Upper lobe of left lung (tissue), 6 donors: ENCODE measurements around the gene MYNN. TPM values are rescaled to one million over a fixed set of nuclear protein-coding genes. Genes with fewer than 3 reads are reported as not detected.

ENCODE experiments used
- ATAC-seq, 2 donors: fragments of 200-7000 bp; cut with Tn5 transposase; one replicate each; pipeline ENCODE4 v1.9.1; 2022; ENCODE audit warnings: mild to moderate bottlenecking in 2 of 2, moderate library complexity in 2 of 2; ENCODE audit not compliant: low FRiP score in 2 of 2
- DNase-seq, 2 donors: peaks; one replicate each; pipeline ENCODE4 v3.0.0-alpha.2; 2019 to 2020
- H3K27ac ChIP-seq, 4 donors: fragments of 200-600 bp; sonication (generic); one replicate each; pipeline ENCODE4 v1.5.1; 2016 to 2019
- H3K27me3 ChIP-seq, 4 donors: fragments of 200-600 bp; sonication (generic); one replicate each; pipeline ENCODE4 v1.5.1; 2017 to 2019
- H3K36me3 ChIP-seq, 4 donors: fragments of 200-600 bp; sonication (generic); one replicate each; pipeline ENCODE4 v1.5.1; 2016 to 2019
- H3K4me1 ChIP-seq, 4 donors: fragments of 200-600 bp; sonication (generic); one replicate each; pipeline ENCODE4 v1.5.1; 2018 to 2019
- H3K4me3 ChIP-seq, 4 donors: fragments of 200-600 bp; sonication (generic); one replicate each; pipeline ENCODE4 v1.5.1; 2017 to 2019; ENCODE audit warnings: mild to moderate bottlenecking in 2 of 4, moderate library complexity in 1 of 4
- H3K9me3 ChIP-seq, 4 donors: fragments of 200-600 bp; sonication (generic); one replicate each; pipeline ENCODE4 v1.5.1; 2018 to 2019
- CTCF ChIP-seq, 6 experiments: fragments of 450-650 bp in 4 of 6; fragments of 200-600 bp in 2 of 6; sonication (generic) in 2 of 6; IDR thresholded peaks; one replicate each; pipeline ENCODE4 v1.5.1; 2016 to 2019; ENCODE audit warnings: antibody characterized with exemption in 6 of 6
- EP300 ChIP-seq, 4 donors: sonication (generic); formaldehyde crosslinking; IDR thresholded peaks; one replicate each; pipeline ENCODE4 v1.5.1; 2017; ENCODE audit warnings: antibody characterized with exemption in 4 of 4, control low read depth in 2 of 4
- POLR2A ChIP-seq, 4 donors: fragments of 450-650 bp; IDR thresholded peaks; one replicate each; pipeline ENCODE4 v1.5.1; 2016 to 2017; ENCODE audit warnings: antibody characterized with exemption in 4 of 4, mild to moderate bottlenecking in 2 of 4
- POLR2AphosphoS5 ChIP-seq, 2 donors: sonication (generic); formaldehyde crosslinking; IDR thresholded peaks; one replicate each; pipeline ENCODE4 v1.5.1; 2017; ENCODE audit warnings: antibody characterized with exemption in 2 of 2
- WGBS, 2 donors: methylation state at CpG; one replicate each; pipeline ENCODE4 v1.1.5; 2017 to 2018; 5-methylcytosine and 5-hydroxymethylcytosine counted together
- total RNA-seq, 6 donors: library from RNA; depleted of rRNA in 4 of 6; stranded (reverse); fragments of >200 nt in 4 of 6; gene quantifications; one replicate each; pipeline versions ENCODE4 v1.1.0 to v1.2.1, GENCODE V29; 2016 to 2021
- donor health status: DM: no; HTN: no; CAD: no; lungs with moderate emphysema.
- donor health status: DM: no; HTN: yes; CAD: no; lungs with severe emphysema.

MYNN gene
- total RNA-seq, 6 donors from 2014 or later, result 2.3 to 22.5 (median 10.9) TPM

- 42 to 53% methylated on average over 5 of the region's 5 CpGs for WGBS, 2 donors
- H3K27ac ChIP-seq, result peak overlapping the region in 3 of 4 donors; percentile 98 to 100 (median 98)
Observed at GRCh38 chr3:169774186-169774585, 990 bp downstream of the MYNN start.

GRCh38 chr3:169777822-169778221 is 4.6 kb downstream of the MYNN start:
- WGBS, 2 donors, result 69 to 95% methylated on average over 4 of the region's 4 CpGs
- H3K27ac ChIP-seq, result no peak overlapping the region
- H3K36me3 ChIP-seq, result peaks cover 27 to 78% (median 47%) of the 10 kb centered on the region in 4 donors
- no peak overlapping the region for H3K4me3 ChIP-seq
- H3K27me3 ChIP-seq, result no peaks in the 10 kb centered on the region
- H3K4me1 ChIP-seq, result peaks cover 15 to 32% (median 23%) of the 10 kb centered on the region in 4 donors
- TF ChIP-seq EP300 (IDR thresholded peaks at IDR 0.05) (no peak), CTCF (IDR thresholded peaks at IDR 0.05) (no peak), POLR2A (IDR thresholded peaks at IDR 0.05) (no peak), POLR2AphosphoS5 (IDR thresholded peaks at IDR 0.05) (no peak)
- ATAC-seq (no peak), DNase-seq (no peak)
- no peaks in the 10 kb centered on the region for H3K9me3 ChIP-seq

More at GRCh38 chr3:169774186-169774585, 990 bp downstream of the MYNN start:
- H3K27me3 ChIP-seq, result no peaks in the 10 kb centered on the region
- peaks cover 0 to 42% (median 16%) of the 10 kb centered on the region in 4 donors for H3K36me3 ChIP-seq
- no peak for TF ChIP-seq POLR2A (IDR thresholded peaks at IDR 0.05)
- TF ChIP-seq POLR2AphosphoS5 (IDR thresholded peaks at IDR 0.05), result no peak
- no peak for TF ChIP-seq EP300 (IDR thresholded peaks at IDR 0.05)
- H3K4me1 ChIP-seq, result peaks cover 15 to 27% (median 23%) of the 10 kb centered on the region in 4 donors
- H3K4me3 ChIP-seq, result peak overlapping the region in 3 of 4 donors; percentile 69 to 78 (median 77)
- DNase-seq (no peak), ATAC-seq (no peak)
- no peaks in the 10 kb centered on the region for H3K9me3 ChIP-seq

GRCh38 chr3:169780742-169781141 is 7.5 kb downstream of the MYNN start:
- H3K9me3 ChIP-seq, result no peaks in the 10 kb centered on the region
- H3K4me1 ChIP-seq, result peaks cover 0 to 12% (median 5%) of the 10 kb centered on the region in 4 donors
- DNase-seq, result no peak
- peaks cover 38 to 94% (median 65%) of the 10 kb centered on the region in 4 donors for H3K36me3 ChIP-seq
- H3K27me3 ChIP-seq, result no peaks in the 10 kb centered on the region
- H3K27ac ChIP-seq, result no peak overlapping the region
- no peak for TF ChIP-seq EP300 (IDR thresholded peaks at IDR 0.05)
- TF ChIP-seq CTCF (IDR thresholded peaks at IDR 0.05), result no peak
- TF ChIP-seq POLR2AphosphoS5 (IDR thresholded peaks at IDR 0.05), result no peak
- TF ChIP-seq POLR2A (IDR thresholded peaks at IDR 0.05), result no peak
- ATAC-seq, result no peak
- 42 to 48% methylated on average over 2 of the region's 2 CpGs for WGBS, 2 donors
- H3K4me3 ChIP-seq, result no peak overlapping the region

- peaks cover 0 to 6% (median under 1%) of the 10 kb centered on the region in 4 donors for H3K4me1 ChIP-seq
- no peak overlapping the region for H3K4me3 ChIP-seq
- TF ChIP-seq POLR2A (IDR thresholded peaks at IDR 0.05) (no peak), POLR2AphosphoS5 (IDR thresholded peaks at IDR 0.05) (no peak), CTCF (IDR thresholded peaks at IDR 0.05) (no peak), EP300 (IDR thresholded peaks at IDR 0.05) (no peak)
- H3K36me3 ChIP-seq, result peaks cover 42 to 94% (median 70%) of the 10 kb centered on the region in 4 donors
- 86 to 94% methylated on average over 4 of the region's 4 CpGs for WGBS, 2 donors
- no peaks in the 10 kb centered on the region for H3K9me3 ChIP-seq
- DNase-seq (no peak), ATAC-seq (no peak)
- no peaks in the 10 kb centered on the region for H3K27me3 ChIP-seq
- no peak overlapping the region for H3K27ac ChIP-seq
Observed at GRCh38 chr3:169781209-169781855, 8.1 kb downstream of the MYNN start.

GRCh38 chr3:169787120-169787519 is 13.9 kb downstream of the MYNN start:
- DNase-seq (no peak), ATAC-seq (no peak)
- Histone ChIP-seq H3K4me3 (no peak overlapping the region), H3K9me3 (no peaks in the 10 kb centered on the region), H3K36me3 (peaks cover 28 to 84% (median 41%) of the 10 kb centered on the region in 4 donors), H3K4me1 (no peaks in the 10 kb centered on the region), H3K27me3 (no peaks in the 10 kb centered on the region), H3K27ac (no peak overlapping the region)
- TF ChIP-seq CTCF (IDR thresholded peaks at IDR 0.05) (no peak), EP300 (IDR thresholded peaks at IDR 0.05) (no peak), POLR2AphosphoS5 (IDR thresholded peaks at IDR 0.05) (no peak), POLR2A (IDR thresholded peaks at IDR 0.05) (no peak)
- 97% methylated on average over 4 of the region's 4 CpGs for WGBS, 2 donors
